HG03521 (cell line): ENCODE results near the gene SET.
"Not testable (repeated sequence)": the region's sequence is repeated elsewhere in the genome, so short reads cannot be mapped to it uniquely, and the experiment has no call there.

Source experiments
- ATAC-seq: cut with Tn5 transposase; IDR thresholded peaks from one replicate; pipeline ENCODE4 v1.9.1; 2021; ENCODE audit warnings: mild to moderate bottlenecking, moderate library complexity; ENCODE audit not compliant: unreplicated experiment

Gene SET

DNA sequence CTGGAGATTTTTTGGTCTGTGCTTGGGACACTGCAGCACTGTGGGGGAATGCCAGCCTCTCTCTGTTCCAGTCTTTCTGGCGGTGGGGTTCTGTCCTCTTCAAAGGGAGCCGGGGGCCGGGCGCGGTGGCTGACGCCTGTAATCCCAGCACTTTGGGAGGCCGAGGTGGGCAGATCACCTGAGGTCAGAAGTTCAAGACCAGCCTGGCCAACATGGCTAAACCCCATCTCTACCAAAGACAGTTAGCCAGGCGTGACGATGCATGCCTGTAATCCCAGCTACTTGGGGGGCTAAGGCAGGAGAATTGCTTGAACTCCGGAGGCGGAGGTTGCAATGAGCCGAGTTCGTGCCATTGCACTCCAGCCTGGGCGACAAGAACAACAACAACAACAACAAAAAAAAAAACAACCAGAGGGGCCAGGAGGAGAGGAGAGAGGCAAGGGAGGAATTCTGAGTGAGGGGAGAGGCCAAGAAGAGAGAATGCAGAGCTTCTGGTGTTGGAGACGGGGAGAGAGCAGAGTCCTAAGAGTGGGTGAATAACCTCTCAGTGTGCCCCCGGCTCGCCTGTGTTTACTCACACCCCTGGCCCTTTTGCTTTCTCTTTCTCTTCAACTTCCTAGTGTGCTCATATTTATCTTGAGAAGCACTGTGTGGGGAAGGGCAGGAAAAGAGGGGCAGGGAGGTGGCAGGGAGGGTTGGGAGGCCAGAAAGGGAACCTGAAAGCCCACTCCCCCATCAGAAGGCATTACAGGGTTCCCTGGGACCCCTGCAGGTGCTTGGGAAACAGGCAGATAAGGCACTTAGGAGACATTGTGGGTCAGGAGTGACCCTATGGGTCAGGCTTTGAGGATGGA is 3.2 kb upstream of the SET start:
- ATAC-seq = no peak

DNA sequence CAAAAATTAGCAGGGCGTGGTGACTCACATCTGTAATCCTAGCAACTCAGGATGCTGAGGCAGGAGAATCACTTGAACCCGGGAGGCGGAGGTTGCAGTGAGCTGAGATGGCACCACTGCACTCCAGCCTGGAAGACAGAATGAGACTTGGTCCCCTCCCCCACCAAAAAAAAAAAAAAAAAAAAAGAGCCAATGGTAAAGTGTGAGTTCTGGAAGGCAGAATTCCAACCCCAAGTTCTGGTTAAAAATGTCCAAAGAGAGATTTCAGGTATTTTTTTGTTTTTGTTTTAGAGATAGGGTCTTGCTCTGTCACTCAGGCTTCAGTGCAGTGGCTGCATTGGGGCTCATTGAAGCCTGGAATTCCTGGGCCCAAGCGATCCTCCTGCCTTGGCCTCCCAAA is 1.6 kb upstream of the SET start:
- ATAC-seq = no peak

- ATAC-seq = peak; percentile 1
Measured at GRCh38 chr9:128689293-128689774, 312 bp downstream of the SET start.

GRCh38 chr9:128689820-128690683 is 1.0 kb downstream of the SET start:
- no peak for ATAC-seq

DNA sequence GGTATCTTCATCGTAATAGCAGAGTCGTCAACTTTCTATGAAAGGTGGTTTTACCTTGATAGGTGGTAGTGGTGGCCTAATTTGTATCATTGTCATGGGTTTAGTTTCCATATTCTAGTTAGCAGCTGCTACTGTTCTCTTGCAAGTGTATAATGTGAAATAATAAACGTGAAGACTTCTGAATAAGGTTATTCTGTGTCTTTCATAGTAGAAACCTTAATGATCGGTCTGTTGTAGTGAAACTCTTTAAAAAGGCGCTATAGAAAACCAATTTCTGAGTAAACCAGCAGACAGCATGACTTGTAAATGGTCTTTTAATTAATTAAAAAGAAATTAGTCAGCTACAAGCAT is 1.6 kb downstream of the SET start:
- ATAC-seq = no peak

DNA sequence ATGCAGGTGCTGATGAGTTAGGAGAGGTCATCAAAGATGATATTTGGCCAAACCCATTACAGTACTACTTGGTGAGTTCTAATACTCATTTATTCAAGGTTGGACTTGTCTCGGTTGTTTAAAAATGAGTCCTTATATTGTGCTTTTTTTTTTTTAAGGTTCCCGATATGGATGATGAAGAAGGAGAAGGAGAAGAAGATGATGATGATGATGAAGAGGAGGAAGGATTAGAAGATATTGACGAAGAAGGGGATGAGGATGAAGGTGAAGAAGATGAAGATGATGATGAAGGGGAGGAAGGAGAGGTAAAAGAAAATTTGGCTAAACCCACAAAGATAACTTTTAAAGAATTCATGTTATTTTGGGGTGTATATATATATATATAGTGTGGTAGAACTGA is 4.7 kb downstream of the SET start:
- not testable (repeated sequence) for ATAC-seq

GRCh38 chr9:128694344-128694743 is 5.3 kb downstream of the SET start:
- ATAC-seq = no peak

DNA sequence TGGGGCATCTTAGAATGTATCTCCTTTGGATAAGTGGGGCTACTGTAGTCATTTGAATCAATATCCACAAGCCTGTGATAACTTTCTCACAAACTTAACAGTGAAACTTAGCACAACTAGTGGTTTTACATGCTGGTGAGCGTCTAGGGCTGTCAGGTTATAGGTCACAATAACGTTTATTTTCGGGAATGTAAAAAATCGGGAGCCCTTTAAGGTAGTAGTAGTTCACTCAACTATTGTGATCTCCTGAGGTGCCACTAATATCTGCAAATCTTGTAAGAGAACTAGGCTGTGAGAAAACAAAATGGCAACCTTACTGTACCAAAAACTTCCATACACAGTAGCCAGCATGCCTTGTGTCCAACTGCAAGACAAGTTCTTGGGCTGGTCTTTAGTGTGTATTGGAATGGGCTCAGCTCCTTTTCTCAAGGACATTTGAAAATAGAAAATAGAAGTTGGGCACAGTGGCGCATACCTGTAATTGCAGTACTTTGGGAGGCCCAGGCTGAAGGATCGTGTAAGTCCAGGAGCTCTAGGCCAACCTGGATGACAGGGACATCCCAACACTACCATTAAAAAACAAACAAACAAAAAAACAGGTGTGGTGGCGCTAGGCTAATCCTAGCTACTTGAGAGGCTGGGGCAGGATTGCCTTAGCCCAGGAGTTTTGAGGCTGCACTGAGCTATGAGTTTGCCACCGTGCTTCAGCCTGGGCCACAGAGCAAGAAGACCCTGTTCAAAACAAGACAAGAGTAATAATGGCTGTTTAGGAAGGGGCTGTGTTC is 8.1 kb downstream of the SET start:
- no peak for ATAC-seq

DNA sequence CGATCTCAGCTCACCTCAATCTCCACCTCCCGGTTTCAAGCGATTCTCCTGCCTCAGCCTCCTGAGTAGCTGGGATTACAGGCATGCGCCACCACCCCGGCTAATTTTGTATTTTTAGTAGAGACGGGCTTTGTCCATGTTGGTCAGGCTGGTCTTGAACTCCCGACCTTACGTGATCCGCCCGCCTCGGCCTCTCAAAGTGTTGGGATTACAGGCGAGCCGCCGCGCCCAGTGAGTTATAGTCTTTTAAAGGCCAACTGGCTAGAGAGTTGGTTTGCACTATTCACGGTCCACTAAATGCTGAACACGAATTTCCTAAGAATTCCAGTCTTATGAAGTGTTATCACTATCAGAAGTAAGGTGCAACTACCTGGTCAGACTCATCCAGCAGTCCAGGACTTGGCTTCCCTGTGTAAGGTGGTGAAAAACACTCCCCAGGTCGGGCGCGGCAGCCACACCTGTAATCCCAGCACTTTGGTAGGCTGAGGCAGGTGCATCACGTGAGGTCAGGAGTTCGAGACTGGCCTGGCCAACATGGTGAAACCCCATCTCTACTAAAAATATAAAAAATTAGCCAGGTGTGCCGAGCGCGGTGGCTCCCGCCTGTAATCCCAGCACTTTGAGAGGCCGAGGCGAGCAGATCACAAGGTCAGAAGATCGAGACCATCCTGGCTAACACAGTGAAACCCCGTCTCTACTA is 10.2 kb downstream of the SET start:
- not testable (repeated sequence) for ATAC-seq

GRCh38 chr9:128701227-128701854 is 12.3 kb downstream of the SET start:
- no peak for ATAC-seq

GRCh38 chr9:128702445-128702948 is 13.5 kb downstream of the SET start, which contains the start of gene PKN3:
PKN3 (plus strand) TSS chr9:128702503; CDS start chr9:128702916, 413 bp downstream.
- peak; percentile 69 for ATAC-seq

DNA sequence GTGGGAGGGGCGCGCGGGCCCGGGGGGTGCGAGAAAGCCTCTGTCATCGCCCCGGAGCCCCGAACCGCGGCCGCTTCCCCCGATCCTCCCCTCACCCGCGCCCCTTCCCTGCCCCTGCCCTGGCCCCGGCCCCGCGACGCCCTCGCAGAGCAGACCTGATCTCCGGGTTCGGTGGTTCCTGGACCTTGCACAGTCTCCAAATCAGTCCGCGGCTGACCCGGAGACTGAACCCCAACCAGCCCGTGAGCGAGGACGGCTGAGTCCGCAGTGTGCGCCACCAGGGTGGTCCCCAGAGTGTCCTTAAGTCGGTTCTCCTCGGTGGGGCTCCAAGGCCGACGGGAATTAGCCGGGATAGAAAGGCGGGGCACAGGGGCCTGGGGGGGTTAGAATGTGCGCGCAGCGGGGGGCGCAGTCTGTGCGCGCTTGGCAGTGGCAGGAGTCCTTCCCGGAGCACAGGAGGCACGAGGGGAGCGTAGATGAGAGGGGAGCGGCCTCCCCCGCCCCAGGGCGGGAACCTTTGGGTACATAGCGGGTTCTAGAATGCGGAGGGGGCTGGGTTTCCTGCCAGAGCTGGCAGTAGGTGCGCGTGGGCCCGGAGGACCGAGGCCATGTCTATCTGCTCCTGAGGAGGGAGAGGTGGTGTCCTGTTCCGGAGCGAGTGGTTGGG is 14.1 kb downstream of the SET start:
- peak; percentile 14 for ATAC-seq

GRCh38 chr9:128703616-128704355 is 14.8 kb downstream of the SET start:
- ATAC-seq = no peak

DNA sequence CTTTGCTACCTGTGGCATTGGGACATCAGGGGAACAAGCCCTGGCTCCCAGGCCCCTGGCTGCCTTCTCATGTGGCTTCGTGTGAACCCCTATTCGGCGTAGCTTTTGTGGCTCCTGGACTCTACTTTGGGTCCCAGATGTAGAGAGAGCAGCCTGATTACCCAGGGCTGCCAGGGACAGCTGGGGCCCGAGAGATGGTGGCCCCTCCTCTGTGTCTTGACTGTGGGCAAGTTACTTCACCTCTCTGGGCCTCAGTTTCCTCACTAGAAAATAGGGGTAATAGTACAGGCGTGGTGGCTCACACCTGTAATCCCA is 15.3 kb downstream of the SET start:
- no peak for ATAC-seq

- no peak for ATAC-seq
Measured at GRCh38 chr9:128705051-128705965, 16.3 kb downstream of the SET start.

- ATAC-seq = no peak
Measured at GRCh38 chr9:128706045-128706444, 17.0 kb downstream of the SET start.

- no peak for ATAC-seq
Measured at GRCh38 chr9:128706671-128707381, 17.8 kb downstream of the SET start.
